ENCODE results near the gene ASS1. TPM values are rescaled to one million over a fixed set of nuclear protein-coding genes. Genes with fewer than 3 reads are reported as not detected.

ASS1 gene
- 5.1 and 47.5 TPM in 2 replicates for total RNA-seq

DNA sequence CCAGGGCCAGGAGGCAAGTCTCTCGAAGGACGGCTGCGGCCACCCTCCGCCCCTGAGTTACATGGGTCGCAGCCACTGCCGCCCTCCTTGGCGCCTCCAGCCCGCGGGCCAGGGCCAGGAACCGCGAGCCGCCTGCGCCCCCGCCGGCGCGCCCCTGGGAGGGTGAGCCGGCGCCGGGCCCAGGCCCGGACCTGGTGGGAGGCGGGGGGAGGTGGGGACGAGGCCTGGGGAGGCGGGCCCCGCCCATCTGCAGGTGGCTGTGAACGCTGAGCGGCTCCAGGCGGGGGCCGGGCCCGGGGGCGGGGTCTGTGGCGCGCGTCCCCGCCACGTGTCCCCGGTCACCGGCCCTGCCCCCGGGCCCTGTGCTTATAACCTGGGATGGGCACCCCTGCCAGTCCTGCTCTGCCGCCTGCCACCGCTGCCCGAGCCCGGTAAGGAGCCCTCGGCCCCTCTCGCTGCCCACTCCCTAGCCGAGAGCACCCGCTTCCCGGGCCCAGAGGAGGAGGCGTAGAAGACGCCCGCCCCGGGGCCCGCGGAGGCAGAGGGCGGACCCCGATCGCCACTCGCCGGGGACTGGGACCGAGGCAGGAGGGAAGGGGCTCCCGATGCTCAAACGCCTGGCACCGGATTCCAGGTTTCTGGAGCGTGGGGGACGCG lies at the start of gene ASS1:
Gene ASS1, plus strand, starts transcription at position 397 of the 657 bp plus-strand sequence. CDS start 7,268 bp downstream, outside the sequence.

Other genes starting within 250 kb of the ASS1 start
- gene HMCN2, start 179.2 kb upstream of the ASS1 start, total RNA-seq, result under 0.01 TPM in 1 of 2 replicates, not detected in the other
- 24.3 and 25.1 TPM in 2 replicates for gene FUBP3, start 134.6 kb downstream of the ASS1 start, total RNA-seq
- not detected in 2 replicates for gene PRDM12, start 219.6 kb downstream of the ASS1 start, total RNA-seq
- 12.5 and 35.2 TPM in 2 replicates for gene EXOSC2, start 248.8 kb downstream of the ASS1 start, total RNA-seq